NCI-H1930 (cell line): ENCODE data around the gene TTF2.

Source experiments
- DNase-seq, 2 experiments: peaks; one replicate each; lab custom pipeline; 2025; lab: John Stamatoyannopoulos, UW

Gene TTF2

GRCh38 chr1:117046781-117047180 lies 13.3 kb upstream of the TTF2 start:
- DNase-seq, result no peak

- no peak for DNase-seq
Observed at GRCh38 chr1:117047271-117047670, 12.9 kb upstream of the TTF2 start.

- no peak for DNase-seq
Observed at GRCh38 chr1:117049857-117050256, 10.3 kb upstream of the TTF2 start.

GRCh38 chr1:117051224-117052064 lies 8.7 kb upstream of the TTF2 start:
- DNase-seq, result no peak

GRCh38 chr1:117054068-117054467 lies 6.1 kb upstream of the TTF2 start:
- no peak for DNase-seq

GRCh38 chr1:117058810-117059209 lies 1.3 kb upstream of the TTF2 start:
- no peak for DNase-seq

- peak; percentile 40 to 63 for DNase-seq
Observed at GRCh38 chr1:117059334-117059677, 820 bp upstream of the TTF2 start.

- no peak for DNase-seq
Observed at GRCh38 chr1:117060441-117061317, 553 bp downstream of the TTF2 start.

GRCh38 chr1:117061986-117062415 lies 1.9 kb downstream of the TTF2 start:
- no peak for DNase-seq

GRCh38 chr1:117066367-117066766 lies 6.2 kb downstream of the TTF2 start:
- DNase-seq, result no peak

- peak in 1 of 2 experiments; percentile 49 for DNase-seq
Observed at GRCh38 chr1:117067533-117068370, 7.6 kb downstream of the TTF2 start.

GRCh38 chr1:117068580-117068979 lies 8.5 kb downstream of the TTF2 start:
- no peak for DNase-seq

GRCh38 chr1:117069220-117069844 lies 9.2 kb downstream of the TTF2 start:
- no peak for DNase-seq

- no peak for DNase-seq
Observed at GRCh38 chr1:117070124-117070523, 10.0 kb downstream of the TTF2 start.

- DNase-seq, result no peak
Observed at GRCh38 chr1:117076648-117077047, 16.5 kb downstream of the TTF2 start.

- DNase-seq, result no peak
Observed at GRCh38 chr1:117077267-117077666, 17.1 kb downstream of the TTF2 start.

GRCh38 chr1:117079737-117080136 lies 19.6 kb downstream of the TTF2 start:
- no peak for DNase-seq

- no peak for DNase-seq
Observed at GRCh38 chr1:117084231-117084630, 24.1 kb downstream of the TTF2 start.

- DNase-seq, result no peak
Observed at GRCh38 chr1:117087686-117088085, 27.6 kb downstream of the TTF2 start.

GRCh38 chr1:117089996-117090395 lies 29.9 kb downstream of the TTF2 start:
- no peak for DNase-seq

- no peak for DNase-seq
Observed at GRCh38 chr1:117092594-117092993, 32.5 kb downstream of the TTF2 start.

- no peak for DNase-seq
Observed at GRCh38 chr1:117093091-117093534, 33.0 kb downstream of the TTF2 start.
